Measurements from ENCODE around the gene WDR53. TPM values are rescaled to one million over a fixed set of nuclear protein-coding genes. Genes with fewer than 3 reads are reported as not detected.
"Not testable (repeated sequence)": the region's sequence is repeated elsewhere in the genome, so short reads cannot be mapped to it uniquely, and the experiment has no call there.

Gene WDR53
- 10 to 100 TPM; 24.4 to 30.3 TPM for total RNA-seq

DNA sequence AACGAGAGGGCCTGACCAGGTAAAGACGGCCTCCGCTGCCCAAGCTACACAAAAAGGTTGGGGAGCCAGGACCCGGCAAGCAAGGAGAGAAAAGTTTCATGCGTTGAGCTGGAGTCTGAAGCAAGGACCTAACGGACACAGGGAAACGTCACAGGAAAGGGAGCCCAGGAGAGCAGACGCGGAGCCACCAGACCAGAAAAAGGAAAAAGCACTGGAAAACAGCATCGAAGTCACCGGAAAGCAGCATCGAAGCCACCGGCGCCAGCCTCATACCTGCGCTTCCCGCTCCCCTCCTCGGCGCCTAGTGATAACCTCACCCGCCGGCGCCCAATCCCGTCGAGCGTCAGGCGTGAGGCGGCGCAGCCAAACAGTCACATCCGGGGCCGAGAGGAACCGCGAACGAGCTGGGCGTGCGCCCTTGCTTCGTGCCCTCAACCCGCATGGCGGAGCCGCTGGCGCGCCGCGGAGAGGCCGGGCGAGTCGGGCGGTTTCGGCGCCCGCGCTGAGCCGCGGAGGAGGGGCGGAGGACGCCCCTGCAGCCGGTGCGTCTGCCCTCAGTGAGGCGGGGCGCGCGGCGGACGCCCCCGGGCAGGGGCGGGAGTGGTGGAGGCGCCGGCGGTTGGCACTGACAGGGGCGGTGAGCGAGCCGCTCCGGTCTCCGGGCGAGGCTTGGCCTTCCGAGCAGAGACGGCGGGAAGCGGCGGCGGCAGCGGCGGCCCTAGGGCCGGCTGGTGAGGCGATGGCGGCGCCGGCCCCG, at the start of gene WDR53, which contains the start of gene FBXO45:
WDR53 (minus strand) TSS at position 309 of the 757 bp plus-strand sequence. CDS start 7,079 bp downstream, outside the sequence.
FBXO45 (plus strand) TSS at position 415 of the 757 bp plus-strand sequence; CDS start at position 740, 325 bp downstream.
- ChIA-PET CTCF (interaction anchor here (1.0 to 2.3 kb wide), 3 partner anchors 30 to 328 kb away, joined by 3 to 9 read pairs (median 3); no protein-coding TSS in a partner anchor), POLR2A (interaction anchor here (0.5 to 1.7 kb wide), 9 partner anchors 21 to 440 kb away, joined by 3 to 5 read pairs (median 3); partner anchors contain the start of genes CEP19, DYNLT2B, PIGX and UBXN7)

DNA sequence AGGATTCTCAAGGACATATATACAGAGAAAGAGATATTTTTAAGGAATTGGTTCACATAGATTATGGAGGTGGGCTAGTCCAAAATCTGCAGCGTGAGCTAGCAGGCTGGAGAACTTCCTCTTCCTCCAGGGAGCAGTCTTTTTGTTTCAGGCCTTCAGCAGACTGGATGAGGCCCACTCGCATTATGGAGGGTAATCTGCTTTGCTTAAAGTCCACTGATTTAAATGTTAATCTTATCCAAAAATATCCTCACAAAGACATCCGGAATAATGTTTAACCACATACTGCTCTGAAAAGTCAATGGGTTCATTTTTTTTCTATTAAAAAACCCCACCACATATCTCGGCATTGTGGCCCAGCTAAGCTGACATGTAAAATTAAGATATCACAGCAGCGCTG, 48.9 kb upstream of the WDR53 start:
- ChIA-PET POLR2A (no interaction called here), CTCF (interaction anchor here (1.7 kb wide), 1 partner anchor 8 kb away, joined by 5 read pairs; no protein-coding TSS in a partner anchor)

DNA sequence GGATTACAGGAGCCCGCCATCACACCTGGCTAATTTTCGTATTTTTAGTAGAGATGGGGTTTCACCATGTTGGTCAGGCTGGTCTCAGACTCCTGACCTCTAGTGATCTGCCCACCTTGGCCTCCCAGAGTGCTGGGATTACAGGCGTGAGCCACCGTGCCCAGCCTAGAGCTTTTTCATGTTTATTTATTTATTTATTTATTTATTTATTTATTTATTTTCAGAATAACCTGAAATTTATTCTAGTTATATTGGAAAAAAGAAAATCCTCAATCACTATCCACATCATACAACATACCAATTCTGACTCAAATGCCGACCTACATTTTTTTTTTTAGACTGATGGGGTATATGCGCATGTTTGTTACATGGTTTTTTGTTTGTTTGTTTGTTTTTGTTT, 46.9 kb upstream of the WDR53 start:
- CTCF ChIA-PET: interaction anchor here (0.6 kb wide), 1 partner anchor 22 kb away, joined by 3 read pairs; no protein-coding TSS in a partner anchor
- POLR2A ChIA-PET: not testable (repeated sequence)

DNA sequence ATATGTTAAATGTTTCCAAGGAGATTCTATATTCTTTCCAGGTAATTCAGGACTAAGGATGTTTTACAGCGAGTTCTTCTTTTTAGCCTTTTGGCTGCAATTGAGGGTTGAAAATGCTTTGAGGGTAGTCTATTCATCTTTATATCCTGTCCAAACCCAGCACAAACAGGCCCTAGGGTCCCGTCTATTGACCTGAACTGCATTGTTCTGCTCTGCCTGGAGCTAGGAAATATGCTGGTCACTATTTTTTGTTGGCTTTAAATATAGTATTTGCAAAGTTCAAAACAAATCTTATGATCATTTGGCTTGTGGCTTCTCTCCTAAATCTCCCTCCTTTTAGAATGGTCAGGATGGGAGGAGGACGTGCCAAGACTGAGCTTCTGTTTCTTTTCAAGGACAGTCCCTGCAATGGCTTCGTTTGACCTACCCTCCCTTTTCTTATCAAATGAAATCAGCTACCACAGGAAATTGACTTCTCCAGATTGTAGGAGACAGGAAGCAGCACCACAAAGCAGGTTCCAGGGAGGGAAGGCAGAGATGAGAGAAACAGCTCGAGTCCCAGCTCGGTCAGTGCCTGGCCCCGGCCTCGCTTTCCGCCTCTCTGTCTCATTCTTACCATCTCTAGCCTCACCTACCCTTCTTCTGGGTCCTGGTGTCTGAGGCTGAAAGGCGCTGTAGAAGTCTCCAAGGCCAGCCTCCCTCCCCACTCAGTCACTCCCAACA, 43.6 kb upstream of the WDR53 start:
- ChIA-PET POLR2A (no interaction called here), CTCF (interaction anchor here (1.1 to 5.9 kb wide), 3 partner anchors 17 to 83 kb away, joined by 3 to 77 read pairs (median 3); no protein-coding TSS in a partner anchor)

DNA sequence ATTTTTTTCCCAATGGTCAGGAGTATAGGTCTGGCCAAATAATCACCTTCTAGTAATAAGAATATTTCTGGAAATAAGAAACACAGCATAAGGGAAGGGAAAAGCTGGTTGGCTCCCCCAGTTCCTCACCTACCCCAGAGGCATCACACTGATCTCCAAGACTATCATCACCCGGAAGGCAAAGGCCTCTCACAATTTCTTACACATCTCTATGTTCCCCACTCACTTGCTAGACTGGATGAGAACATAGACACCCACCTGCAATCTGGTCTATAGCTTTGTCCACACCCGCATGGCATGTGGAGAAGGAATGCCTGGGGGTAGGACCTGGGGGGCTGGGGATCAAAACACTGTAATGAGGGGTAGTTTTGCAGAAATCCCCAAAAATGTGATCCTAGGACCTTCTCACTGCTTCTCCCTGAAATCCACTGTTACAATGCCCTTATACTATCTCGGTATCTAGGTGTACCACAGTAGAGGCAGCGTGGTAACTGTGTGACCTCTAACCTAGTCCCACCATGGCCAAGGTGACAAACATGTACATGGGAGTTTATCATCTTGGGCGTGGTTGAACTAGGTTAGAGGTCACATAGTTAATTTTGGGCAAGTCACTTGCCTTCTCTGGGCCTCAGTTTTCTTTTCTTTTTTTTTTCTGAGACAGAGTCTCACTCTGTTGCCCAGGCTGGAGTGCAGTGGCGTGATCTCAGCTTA, 41.6 kb upstream of the WDR53 start:
- POLR2A ChIA-PET: interaction anchor here (1.4 kb wide), 1 partner anchor 75 kb away, joined by 4 read pairs; no protein-coding TSS in a partner anchor
- CTCF ChIA-PET: interaction anchor here (0.5 to 5.9 kb wide), 24 partner anchors 8 to 360 kb away, joined by 3 to 77 read pairs (median 4); partner anchors contain the start of genes CEP19, NCBP2 and PIGX

DNA sequence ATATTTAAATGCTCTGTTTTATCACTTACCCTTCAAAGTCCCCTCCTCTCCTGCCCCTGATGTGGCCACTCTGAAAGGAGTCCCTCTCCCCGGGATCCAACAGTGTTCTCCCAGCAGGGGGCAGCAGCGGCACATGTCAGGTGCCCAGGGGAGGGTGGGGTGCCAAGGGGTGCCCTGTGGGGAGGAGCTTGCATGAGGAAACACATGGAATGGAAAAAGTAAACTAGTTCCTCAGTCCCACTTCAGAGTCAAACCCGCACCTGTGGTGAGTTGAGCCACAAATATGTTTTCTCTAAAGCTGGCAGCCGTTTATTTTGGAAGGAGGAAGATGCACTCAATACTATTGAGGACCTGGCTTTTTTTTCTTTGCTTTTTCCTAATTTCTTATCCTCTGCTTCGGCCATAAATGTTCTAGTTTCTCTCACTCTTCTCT, 41.0 kb upstream of the WDR53 start:
- ChIA-PET CTCF (interaction anchor here (0.6 to 5.9 kb wide), 24 partner anchors 8 to 360 kb away, joined by 3 to 77 read pairs (median 4); partner anchors contain the start of genes CEP19, NCBP2 and PIGX), POLR2A (interaction anchor here (1.4 kb wide), 1 partner anchor 76 kb away, joined by 4 read pairs; no protein-coding TSS in a partner anchor)

DNA sequence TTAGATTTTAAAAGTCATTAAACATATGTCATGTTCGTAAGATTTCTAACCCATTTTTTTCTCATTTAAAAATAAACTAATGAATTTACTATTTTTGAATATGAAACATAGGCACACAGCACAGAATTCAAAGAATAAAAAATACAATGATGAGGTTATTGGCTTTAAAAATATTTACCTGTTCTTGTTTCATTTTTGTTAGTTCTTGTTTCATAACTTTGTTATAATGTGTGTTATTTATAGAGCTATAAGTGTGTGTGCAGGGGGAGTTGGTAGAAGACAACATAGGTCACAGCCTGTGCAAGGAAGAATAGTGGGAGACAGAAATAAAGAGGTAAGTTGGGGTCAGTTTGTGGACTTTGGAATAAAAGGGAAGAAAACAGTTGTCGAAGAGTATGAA, 40.3 kb upstream of the WDR53 start:
- CTCF ChIA-PET: interaction anchor here (0.7 to 5.9 kb wide), 17 partner anchors 9 to 361 kb away, joined by 3 to 77 read pairs (median 4); partner anchors contain the start of gene NCBP2
- POLR2A ChIA-PET: interaction anchor here (1.4 kb wide), 1 partner anchor 76 kb away, joined by 4 read pairs; no protein-coding TSS in a partner anchor

DNA sequence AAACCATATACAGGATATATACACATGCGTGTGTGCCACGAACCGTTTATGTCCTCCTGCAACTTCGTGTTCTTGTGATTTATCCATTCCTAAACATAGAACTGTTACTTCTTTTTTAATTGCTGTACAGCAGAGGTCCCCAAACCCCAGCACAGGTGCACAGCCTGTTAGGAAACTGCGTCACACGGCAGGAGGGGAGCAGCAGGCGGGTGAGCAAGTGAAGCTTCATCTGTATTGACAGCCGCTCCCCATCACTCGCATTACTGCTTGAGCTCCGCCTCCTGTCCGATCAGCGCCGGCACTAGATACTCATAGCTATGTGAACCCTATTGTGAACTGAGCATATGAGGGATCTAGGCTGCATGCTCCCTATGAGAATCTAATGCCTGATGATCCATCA, 36.2 kb upstream of the WDR53 start:
- ChIA-PET CTCF (interaction anchor here (1.4 kb wide), 1 partner anchor 80 kb away, joined by 6 read pairs; no protein-coding TSS in a partner anchor), POLR2A (no interaction called here)

DNA sequence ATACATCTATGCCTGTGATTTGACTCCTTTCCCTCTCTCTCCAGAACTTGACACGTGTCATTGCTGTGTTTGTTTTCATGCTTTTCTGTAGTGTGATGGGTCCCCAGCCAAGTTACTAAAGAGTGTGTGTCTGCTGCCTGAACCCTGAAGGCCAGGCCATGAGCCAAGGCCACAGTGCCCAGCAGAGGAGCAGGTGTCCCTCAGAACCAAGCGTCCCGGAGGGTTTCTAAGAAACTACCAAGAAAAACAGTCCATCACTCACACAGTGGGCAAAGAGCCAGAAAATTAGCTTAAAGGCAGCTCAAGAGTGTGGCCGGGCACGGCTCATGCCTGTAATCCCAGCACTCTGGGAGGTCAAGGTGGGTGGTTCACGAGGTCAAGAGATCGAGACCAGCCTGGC, 35.3 kb upstream of the WDR53 start:
- ChIA-PET POLR2A (no interaction called here), CTCF (interaction anchor here (0.6 to 1.4 kb wide), 2 partner anchors 81 to 355 kb away, joined by 5 to 6 read pairs; no protein-coding TSS in a partner anchor)

DNA sequence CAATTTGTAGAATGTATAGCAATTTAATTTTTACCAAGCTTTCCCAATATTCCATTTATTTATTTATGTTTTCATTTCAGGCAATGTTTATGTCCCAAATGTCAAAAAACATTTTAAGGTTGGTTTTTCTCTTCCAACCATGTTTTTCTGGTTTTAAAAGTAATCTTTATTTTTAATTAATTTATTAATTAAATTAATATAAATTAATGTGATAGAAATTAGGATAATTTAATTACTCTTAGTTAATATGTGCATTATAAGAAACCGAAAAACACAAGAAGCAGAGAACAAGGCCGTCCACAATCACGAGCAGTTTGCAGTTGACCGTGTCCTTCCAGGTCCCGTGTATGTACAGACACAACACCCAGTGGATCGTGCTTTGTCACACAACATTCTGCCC, 34.3 kb upstream of the WDR53 start:
- CTCF ChIA-PET: interaction anchor here (1.0 kb wide), 1 partner anchor 83 kb away, joined by 4 read pairs; no protein-coding TSS in a partner anchor
- POLR2A ChIA-PET: interaction anchor here (0.7 kb wide), 1 partner anchor 21 kb away, joined by 7 read pairs; no protein-coding TSS in a partner anchor

DNA sequence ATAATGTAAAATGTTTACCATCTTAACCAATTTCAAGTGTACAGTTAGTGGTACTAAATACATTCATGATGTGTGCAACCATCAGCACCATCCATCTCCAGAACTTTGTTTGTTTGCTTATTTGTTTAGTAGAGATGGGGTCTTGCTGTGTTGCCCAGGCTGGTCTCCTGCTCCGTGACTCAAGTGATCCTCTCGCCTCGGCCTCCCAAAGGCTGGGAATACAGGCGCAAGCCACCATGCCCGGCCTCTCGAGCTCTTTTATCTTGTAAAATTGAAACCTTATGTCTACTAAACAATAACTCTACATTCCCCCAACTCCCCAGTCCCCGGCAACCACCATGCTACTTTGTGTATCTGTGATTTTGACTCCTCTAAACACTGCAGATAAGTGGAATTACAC, 32.0 kb upstream of the WDR53 start:
- CTCF ChIA-PET: no interaction called here

DNA sequence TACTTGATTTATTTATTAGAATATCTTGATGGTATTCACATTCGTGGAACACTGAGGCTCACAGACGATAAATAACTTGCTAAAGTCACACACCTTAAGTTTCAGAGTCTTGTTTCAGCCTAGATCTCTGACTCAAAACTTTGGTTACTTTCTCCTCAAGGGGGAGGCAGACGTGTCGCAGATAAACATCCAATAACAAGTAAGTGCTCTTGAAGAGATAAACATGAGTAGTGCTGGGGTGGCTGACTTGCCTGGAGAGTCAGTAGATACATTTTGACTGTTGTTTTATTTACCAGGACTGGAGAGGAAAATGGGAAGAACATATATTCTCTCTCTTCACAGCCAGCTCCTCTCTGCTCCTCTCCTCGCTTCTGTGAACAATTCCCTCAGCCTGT, 31.4 kb upstream of the WDR53 start:
- CTCF ChIA-PET: no interaction called here
- POLR2A ChIA-PET: no interaction called here

More for the DNA sequence above, 32.0 kb upstream of the WDR53 start:
- POLR2A ChIA-PET: no interaction called here

DNA sequence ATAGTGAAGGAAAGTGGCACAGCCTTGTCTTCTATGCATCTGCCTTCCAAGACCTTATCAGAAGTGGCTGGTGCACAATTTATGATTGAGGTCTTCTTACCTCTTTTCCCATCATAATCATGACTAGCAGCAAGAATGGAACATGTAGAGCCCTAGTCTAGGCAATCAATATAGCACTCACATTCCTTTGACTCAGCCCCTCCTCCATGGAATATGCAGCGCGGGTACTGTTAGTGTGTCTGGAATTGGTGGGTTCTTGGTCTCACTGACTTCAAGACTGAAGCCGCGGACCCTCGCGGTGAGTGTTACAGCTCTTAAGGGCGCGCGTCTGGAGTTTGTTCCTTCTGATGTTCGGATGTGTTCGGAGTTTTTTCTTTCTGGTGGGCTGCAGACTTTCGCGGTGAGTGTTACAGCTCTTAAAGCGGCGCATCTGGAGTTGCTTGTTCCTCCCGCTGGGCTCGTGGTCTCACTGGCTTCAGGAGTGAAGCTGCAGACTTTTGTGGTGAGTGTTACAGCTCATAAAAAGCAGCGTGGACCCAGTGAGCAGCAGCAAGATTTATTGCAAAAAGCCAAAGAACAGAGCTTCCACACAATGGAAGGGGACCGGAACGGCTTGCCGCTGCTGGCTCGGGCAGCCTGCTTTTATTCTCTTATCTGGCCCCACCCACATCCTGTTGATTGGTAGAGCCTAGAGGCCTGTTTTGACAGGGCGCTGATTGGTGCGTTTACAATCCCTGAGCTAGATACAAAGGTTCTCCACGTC, 29.8 kb upstream of the WDR53 start:
- POLR2A ChIA-PET: not testable (repeated sequence)
- CTCF ChIA-PET: interaction anchor here (1.7 kb wide), 1 partner anchor 70 kb away, joined by 3 read pairs; no protein-coding TSS in a partner anchor

DNA sequence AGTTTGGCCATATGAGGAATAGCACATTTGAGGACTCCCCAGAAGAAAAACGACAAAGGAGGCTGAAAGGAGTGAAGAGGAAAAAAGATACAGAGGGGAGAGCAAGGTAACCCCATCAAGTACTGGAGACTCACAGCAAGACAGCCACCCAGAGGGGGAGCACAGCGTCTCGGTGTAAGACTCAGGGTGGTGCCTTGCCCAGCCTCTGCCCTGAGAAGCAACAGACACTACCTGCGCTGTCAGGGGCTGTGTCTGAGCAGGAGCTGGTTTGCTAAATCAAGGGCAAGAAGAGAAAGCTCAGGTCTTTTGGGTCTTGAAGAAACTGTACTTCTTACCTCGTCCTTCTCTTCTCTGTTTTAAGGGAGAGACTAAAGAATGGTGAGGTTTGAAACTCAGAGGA, 28.0 kb upstream of the WDR53 start:
- ChIA-PET CTCF (interaction anchor here (0.7 to 1.7 kb wide), 2 partner anchors 13 to 68 kb away, joined by 3 read pairs; no protein-coding TSS in a partner anchor), POLR2A (no interaction called here)

DNA sequence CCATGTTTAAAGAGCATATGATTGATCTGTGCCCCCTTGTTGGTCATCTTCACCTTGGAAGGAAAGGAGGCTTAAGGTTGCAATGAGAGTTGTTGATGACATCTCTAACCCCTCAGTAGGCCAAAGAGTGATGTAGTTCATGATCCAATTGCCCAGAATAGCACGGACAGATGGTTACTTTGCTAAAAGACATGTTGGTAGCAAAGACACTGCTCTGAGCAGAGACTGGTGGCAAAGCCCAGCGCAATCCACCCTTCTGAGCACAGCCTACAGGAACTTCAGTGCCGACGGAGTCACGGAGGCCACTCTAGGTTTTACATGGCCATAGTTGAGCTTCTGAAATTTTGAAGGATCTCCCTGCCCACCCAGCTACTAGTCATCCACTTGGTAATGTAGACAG, 21.9 kb upstream of the WDR53 start:
- ChIA-PET POLR2A (no interaction called here), CTCF (interaction anchor here (1.6 kb wide), 1 partner anchor 19 kb away, joined by 5 read pairs; no protein-coding TSS in a partner anchor)

DNA sequence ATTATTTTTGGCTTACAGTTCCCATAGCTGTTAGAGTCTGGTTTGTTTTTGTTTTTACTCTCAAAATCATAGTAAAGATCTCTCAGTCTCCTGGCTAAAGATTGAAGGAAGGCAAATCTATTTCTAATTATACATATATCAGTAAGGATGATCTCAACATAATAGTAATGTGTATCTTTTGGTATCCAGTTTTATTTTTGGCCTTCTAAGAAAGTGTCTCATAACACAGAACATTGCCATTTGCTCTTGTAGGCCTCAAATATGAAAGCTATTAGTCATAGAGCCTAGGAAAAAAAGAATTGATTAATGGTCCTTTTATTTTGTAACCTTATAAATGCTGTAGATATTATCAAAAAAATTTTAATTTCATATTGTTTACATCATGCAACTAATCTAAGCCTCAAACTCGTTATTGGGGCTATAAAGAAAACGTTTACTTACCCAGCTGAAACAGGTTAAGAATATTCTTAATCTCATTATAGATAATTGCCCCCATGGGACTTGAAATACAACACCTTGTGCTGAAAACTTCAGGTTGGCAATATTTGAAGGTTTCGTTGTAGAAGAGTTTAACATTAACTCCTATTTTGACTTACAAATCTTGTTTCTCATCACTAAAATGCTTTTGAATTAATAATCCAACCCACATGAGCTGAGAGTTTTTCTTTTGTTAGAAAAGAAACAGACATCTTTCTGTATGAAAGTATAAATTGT, 16.8 kb upstream of the WDR53 start:
- POLR2A ChIA-PET: no interaction called here
- CTCF ChIA-PET: no interaction called here

DNA sequence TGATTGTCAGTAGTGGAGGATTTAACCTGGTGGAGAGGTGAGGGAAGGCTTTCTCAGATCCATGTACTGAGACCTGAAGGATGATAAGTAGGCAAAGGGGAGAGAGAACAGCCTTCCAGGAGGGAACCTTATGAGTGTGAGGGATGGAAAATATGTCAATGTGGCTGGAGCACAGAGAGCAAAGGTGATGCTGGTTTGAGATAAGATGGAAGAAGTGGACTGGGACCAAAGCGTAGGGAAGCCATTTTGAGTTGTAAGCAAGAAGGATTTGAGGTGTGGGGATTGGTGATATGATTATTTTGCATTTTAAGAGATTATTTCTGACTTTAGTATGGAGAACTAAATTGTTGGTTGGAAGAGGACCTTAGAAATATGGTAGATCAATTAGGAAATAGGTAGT, 4.0 kb upstream of the WDR53 start:
- ChIA-PET CTCF (interaction anchor here (1.2 kb wide), 1 partner anchor 43 kb away, joined by 4 read pairs; no protein-coding TSS in a partner anchor), POLR2A (no interaction called here)

Measured in activated CD8-positive, alpha-beta memory T cell treated with anti-CD3 and anti-CD28 coated beads for 36 hours (primary cell).